ENCODE data around the gene TRIM33.

DNA sequence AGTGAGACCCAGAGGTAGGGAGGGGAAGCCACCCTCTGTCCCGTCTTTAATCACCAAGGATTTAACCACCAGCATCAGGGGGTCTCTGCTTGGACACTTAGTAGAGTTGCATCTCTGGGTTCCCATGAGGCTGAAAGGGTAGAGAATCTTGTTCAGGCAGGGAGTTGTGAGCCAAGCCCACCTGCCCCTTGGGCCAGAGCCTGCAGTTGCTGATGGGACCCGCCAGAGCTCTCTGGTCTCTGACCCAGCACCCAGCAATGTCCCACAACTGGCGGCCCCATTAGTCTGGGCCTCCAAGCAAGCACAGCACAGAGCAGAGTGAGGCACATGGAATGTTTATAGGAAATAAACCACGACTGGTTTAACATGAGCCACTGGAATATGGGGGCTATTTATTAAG, 166.3 kb downstream of the TRIM33 start:
- no peak for TF ChIP-seq CTCF (IDR thresholded peaks at IDR 0.05)
- no peak for TF ChIP-seq FOXM1 (IDR thresholded peaks at IDR 0.05; ENCODE audit: low read depth)
- TF ChIP-seq USF1 (IDR thresholded peaks at IDR 0.05; ENCODE audit: borderline replicate concordance, low read depth): no peak
- TF ChIP-seq MAX (IDR thresholded peaks at IDR 0.05; ENCODE audit: low read depth): no peak
- TF ChIP-seq POLR2AphosphoS5 (IDR thresholded peaks at IDR 0.05; ENCODE audit: low read depth, low read length): no peak
- TF ChIP-seq CHD2 (IDR thresholded peaks at IDR 0.05; ENCODE audit: low read length, partially characterized antibody): no peak
- no peak for TF ChIP-seq ELF1 (IDR thresholded peaks at IDR 0.05)
- no peak for TF ChIP-seq MEF2A (IDR thresholded peaks at IDR 0.05; ENCODE audit: borderline replicate concordance, low read depth)
